ENCODE measurements around the gene KHDC4.
"Not testable (repeated sequence)": the region's sequence is repeated elsewhere in the genome, so short reads cannot be mapped to it uniquely, and the experiment has no call there.

The KHDC4 gene

DNA sequence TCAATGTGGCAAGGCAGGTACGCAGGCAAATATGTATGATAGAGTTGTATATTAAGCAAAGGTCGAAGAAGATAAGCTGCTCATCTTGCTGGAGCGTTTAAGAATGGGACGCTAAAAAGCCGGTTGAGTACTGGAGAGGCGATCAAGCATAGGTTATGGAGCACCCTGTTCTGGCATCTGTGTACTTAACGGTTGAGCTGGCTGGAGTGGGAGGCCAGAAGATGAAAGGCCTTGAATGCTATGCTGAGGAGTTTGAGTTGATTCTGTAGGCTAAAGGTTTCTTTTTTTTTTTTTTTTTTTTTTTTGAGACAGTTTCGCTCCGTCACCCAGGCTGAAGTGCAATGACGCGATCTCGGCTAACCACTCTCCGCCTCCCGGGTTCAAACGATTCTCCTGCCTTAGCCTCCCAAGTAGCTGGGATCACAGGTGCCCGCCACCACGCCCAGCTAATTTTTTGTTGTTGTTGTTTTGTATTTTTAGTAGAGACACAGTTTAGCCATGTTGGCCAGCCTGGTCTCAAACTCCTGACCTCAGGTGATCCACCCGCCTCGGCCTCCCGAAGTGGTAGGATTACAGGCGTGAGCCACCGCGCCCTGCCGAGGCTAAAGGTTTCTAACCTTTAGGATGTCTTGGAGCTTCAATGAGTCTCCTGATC is 850 bp upstream of the KHDC4 start:
- no peaks in the 10 kb centered on the region for H3K9me3 ChIP-seq (ENCODE audit: control insufficient read depth, low read length)
- no peak for DNase-seq (ENCODE audit: low read depth)
- H3K36me3 ChIP-seq (ENCODE audit: control insufficient read depth, insufficient read depth, low read length, severe bottlenecking): peaks cover 32% of the 10 kb centered on the region
- H3K9ac ChIP-seq (ENCODE audit: low read length): peak overlapping the region; percentile 100
- peaks cover 30% of the 10 kb centered on the region for H3K4me1 ChIP-seq (ENCODE audit: control insufficient read depth, insufficient read depth, low read length)
- H3K27me3 ChIP-seq (replicated peaks; ENCODE audit: control insufficient read depth, insufficient read depth, low read length): no peaks in the 10 kb centered on the region
- H3K4me3 ChIP-seq (ENCODE audit: low read length): peak overlapping the region; percentile 99

DNA sequence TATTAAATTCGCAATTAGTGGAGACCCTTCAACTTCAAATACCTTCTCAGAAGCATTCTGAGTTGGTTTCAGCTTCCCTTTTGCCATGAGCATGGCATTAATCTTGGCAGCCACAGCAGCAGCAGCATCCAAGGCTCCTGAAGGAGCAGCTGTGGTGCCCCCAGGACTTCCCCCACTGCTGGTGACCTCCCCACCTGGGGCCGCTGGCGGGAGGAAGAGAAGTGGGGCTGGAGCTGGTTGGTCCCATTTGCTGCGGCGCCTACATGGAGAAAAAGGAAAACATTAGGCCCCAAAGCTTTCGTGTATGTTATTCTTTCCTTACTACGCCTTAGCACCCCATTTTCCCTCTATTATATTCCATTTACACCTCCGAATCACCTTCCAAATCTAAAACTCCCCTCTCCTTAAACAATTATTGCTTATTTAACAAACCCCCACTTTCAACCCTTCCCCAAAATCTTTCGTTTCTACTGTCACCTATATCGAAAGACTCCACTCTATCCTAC is 569 bp downstream of the KHDC4 start:
- Histone ChIP-seq H3K36me3 (ENCODE audit: control insufficient read depth, insufficient read depth, low read length, severe bottlenecking) (peaks cover 45% of the 10 kb centered on the region), H3K27me3 (replicated peaks; ENCODE audit: control insufficient read depth, insufficient read depth, low read length) (no peaks in the 10 kb centered on the region), H3K4me1 (ENCODE audit: control insufficient read depth, insufficient read depth, low read length) (peaks cover 30% of the 10 kb centered on the region), H3K9me3 (ENCODE audit: control insufficient read depth, low read length) (no peaks in the 10 kb centered on the region), H3K4me3 (ENCODE audit: low read length) (peak overlapping the region; percentile 99), H3K9ac (ENCODE audit: low read length) (peak overlapping the region; percentile 100)
- peak; percentile 38 for DNase-seq (ENCODE audit: low read depth)

DNA sequence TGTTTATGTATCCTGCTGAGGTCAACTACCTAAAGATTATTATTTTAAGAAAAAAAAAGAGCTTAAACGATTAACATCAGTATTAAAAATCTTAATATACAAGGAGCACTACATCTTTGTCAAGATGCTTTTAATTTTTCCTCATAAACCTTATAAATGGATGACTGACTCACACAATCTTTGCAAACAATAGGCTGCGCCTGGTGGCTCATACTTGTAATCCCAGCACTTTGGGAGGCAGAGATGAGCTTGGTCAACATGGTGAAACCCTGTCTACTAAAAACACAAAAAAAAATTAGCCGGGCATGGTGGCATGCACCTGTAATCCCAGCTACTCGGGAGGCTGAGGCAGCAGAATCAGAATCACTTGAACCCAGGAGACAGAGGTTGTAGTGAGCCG is 1.7 kb downstream of the KHDC4 start:
- Histone ChIP-seq H3K4me3 (ENCODE audit: low read length) (peak overlapping the region; percentile 99), H3K36me3 (ENCODE audit: control insufficient read depth, insufficient read depth, low read length, severe bottlenecking) (peaks cover 56% of the 10 kb centered on the region), H3K9me3 (ENCODE audit: control insufficient read depth, low read length) (no peaks in the 10 kb centered on the region)

DNA sequence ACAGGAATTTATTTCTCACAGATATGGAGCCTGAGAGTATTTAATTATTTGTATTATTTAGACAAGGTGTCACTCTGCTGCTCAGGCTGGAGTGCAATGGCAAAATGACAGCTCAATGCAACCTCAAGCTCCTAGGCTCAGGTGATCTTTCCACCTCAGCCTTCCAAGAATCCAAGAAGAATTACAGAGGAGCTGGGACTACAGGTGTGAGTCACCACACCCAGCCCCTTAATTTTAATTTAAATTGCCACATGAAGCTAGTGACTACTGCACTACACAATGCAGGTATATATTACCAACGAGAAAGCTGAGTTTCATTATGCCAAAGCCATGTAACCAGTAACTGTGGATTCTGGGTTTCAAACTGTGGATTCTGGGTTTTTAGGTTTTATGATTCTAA is 2.1 kb downstream of the KHDC4 start:
- Histone ChIP-seq H3K4me3 (ENCODE audit: low read length) (peak overlapping the region; percentile 99), H3K9ac (ENCODE audit: low read length) (peak overlapping the region; percentile 100)

More for the DNA sequence above, 1.7 kb downstream of the KHDC4 start:
- peak overlapping the region; percentile 100 for H3K9ac ChIP-seq (ENCODE audit: low read length)
- no peaks in the 10 kb centered on the region for H3K27me3 ChIP-seq (replicated peaks; ENCODE audit: control insufficient read depth, insufficient read depth, low read length)
- no peak for DNase-seq (ENCODE audit: low read depth)
- peaks cover 30% of the 10 kb centered on the region for H3K4me1 ChIP-seq (ENCODE audit: control insufficient read depth, insufficient read depth, low read length)

DNA sequence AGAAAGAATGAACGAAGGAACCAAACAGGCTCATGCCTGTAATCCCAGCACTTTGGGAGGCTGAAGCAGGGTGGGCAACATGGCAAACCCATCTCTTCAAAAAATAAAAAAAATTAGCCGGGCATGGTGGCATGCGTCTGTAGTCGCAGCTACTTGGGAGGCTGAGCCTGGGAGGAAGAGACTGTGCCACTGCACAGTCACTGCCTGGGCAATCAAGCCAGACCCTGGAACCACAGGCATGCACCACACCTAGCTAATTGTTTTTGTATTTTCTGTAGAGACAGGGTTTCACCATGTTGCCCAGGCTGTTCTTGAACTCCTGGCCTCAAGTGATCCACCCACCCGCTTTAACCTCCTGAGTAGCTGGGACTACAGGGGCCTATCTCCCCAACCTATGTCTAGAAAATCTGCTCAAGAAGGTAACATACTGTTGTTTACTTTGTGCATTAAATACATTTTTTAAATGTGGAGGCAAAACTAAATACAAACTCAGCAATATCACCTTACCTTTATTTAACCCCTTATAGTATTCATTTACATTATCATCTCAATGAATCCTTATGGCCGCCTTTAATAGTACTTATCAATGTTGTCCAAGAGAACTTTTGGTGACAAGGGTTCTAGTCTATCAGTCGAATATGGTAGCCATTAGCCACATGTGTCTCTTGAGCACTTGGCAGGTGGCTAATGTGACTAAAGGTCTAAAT is 2.7 kb downstream of the KHDC4 start:
- DNase-seq (ENCODE audit: low read depth): no peak
- Histone ChIP-seq H3K27me3 (replicated peaks; ENCODE audit: control insufficient read depth, insufficient read depth, low read length) (no peaks in the 10 kb centered on the region), H3K4me1 (ENCODE audit: control insufficient read depth, insufficient read depth, low read length) (peaks cover 30% of the 10 kb centered on the region), H3K4me3 (ENCODE audit: low read length) (peak overlapping the region; percentile 99), H3K9me3 (ENCODE audit: control insufficient read depth, low read length) (no peaks in the 10 kb centered on the region), H3K36me3 (ENCODE audit: control insufficient read depth, insufficient read depth, low read length, severe bottlenecking) (peaks cover 66% of the 10 kb centered on the region), H3K9ac (ENCODE audit: low read length) (peak overlapping the region; percentile 100)

More for the DNA sequence above, 2.1 kb downstream of the KHDC4 start:
- no peaks in the 10 kb centered on the region for H3K27me3 ChIP-seq (replicated peaks; ENCODE audit: control insufficient read depth, insufficient read depth, low read length)
- DNase-seq (ENCODE audit: low read depth): no peak
- peaks cover 60% of the 10 kb centered on the region for H3K36me3 ChIP-seq (ENCODE audit: control insufficient read depth, insufficient read depth, low read length, severe bottlenecking)
- H3K9me3 ChIP-seq (ENCODE audit: control insufficient read depth, low read length): no peaks in the 10 kb centered on the region
- H3K4me1 ChIP-seq (ENCODE audit: control insufficient read depth, insufficient read depth, low read length): peaks cover 30% of the 10 kb centered on the region

DNA sequence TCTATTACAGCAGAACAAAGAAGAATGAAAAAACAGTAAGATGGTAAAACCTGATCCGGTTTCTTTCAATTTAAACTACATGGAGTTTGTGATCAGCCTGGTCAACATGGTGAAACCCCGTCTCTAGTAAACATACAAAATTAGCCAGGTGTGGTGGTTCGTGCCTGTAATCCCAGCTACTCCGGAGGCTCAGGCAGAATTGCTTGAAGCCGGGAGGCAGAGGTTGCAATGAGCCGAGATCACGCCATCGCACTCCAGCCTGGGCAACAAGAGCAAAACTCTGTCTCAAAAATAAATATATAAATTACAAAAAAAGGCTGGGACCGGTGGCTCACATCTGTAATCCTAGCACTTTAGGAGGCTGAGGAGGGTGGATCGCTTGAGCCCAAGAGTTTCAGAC is 3.5 kb downstream of the KHDC4 start:
- peak overlapping the region; percentile 100 for H3K9ac ChIP-seq (ENCODE audit: low read length)
- H3K4me1 ChIP-seq (ENCODE audit: control insufficient read depth, insufficient read depth, low read length): peaks cover 30% of the 10 kb centered on the region
- peaks cover 74% of the 10 kb centered on the region for H3K36me3 ChIP-seq (ENCODE audit: control insufficient read depth, insufficient read depth, low read length, severe bottlenecking)
- H3K9me3 ChIP-seq (ENCODE audit: control insufficient read depth, low read length); DNase-seq (ENCODE audit: low read depth); H3K27me3 ChIP-seq (replicated peaks; ENCODE audit: control insufficient read depth, insufficient read depth, low read length): not testable (repeated sequence)
- H3K4me3 ChIP-seq (ENCODE audit: low read length): peak overlapping the region; percentile 99

DNA sequence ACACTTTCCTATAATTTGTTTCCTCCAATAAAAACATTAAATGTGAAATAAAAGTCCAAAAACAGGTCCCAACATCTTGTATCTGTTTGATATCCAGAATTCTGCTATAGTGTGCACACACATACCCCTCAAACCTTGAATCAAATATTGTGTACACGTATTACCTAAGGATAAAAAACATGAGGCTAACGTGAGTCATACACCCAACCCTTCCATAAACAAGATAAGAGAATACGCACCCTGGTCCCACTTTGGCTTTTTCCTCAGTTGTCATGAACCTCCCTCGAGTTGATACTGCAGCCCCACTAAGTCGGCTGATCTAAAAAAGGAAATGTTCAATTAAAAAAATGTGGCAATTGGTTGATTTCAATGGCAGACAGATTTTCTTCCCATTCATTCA is 5.2 kb downstream of the KHDC4 start:
- H3K36me3 ChIP-seq (ENCODE audit: control insufficient read depth, insufficient read depth, low read length, severe bottlenecking): peaks cover 89% of the 10 kb centered on the region
- DNase-seq (ENCODE audit: low read depth): no peak
- no peak overlapping the region for H3K9ac ChIP-seq (ENCODE audit: low read length)

DNA sequence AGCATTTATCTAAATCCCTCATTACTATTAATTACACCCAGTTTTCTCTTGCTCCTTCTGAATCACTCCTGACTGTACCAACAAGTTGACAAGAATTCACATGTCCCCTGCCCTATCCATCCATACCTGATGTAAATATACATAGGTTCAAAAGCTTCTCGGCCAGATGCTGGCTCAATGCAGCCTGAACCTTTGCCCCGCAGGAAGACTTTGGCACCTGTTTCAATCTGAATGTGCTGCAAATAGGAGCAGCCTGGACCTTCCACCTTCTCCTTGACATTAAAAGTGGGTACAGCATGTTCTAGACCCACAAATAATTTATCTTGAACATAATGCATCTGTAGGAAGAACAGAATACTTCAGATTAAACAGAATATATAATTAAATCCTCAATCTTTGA is 8.7 kb downstream of the KHDC4 start:
- H3K9me3 ChIP-seq (ENCODE audit: control insufficient read depth, low read length): no peaks in the 10 kb centered on the region
- H3K9ac ChIP-seq (ENCODE audit: low read length): no peak overlapping the region
- no peak for DNase-seq (ENCODE audit: low read depth)
- no peak overlapping the region for H3K4me3 ChIP-seq (ENCODE audit: low read length)
- H3K4me1 ChIP-seq (ENCODE audit: control insufficient read depth, insufficient read depth, low read length): peaks cover 4% of the 10 kb centered on the region
- no peaks in the 10 kb centered on the region for H3K27me3 ChIP-seq (replicated peaks; ENCODE audit: control insufficient read depth, insufficient read depth, low read length)
- H3K36me3 ChIP-seq (ENCODE audit: control insufficient read depth, insufficient read depth, low read length, severe bottlenecking): peaks cover 98% of the 10 kb centered on the region

More for the DNA sequence above, 5.2 kb downstream of the KHDC4 start:
- H3K27me3 ChIP-seq (replicated peaks; ENCODE audit: control insufficient read depth, insufficient read depth, low read length): no peaks in the 10 kb centered on the region
- no peaks in the 10 kb centered on the region for H3K9me3 ChIP-seq (ENCODE audit: control insufficient read depth, low read length)
- H3K4me1 ChIP-seq (ENCODE audit: control insufficient read depth, insufficient read depth, low read length): peaks cover 30% of the 10 kb centered on the region
- H3K4me3 ChIP-seq (ENCODE audit: low read length): no peak overlapping the region

DNA sequence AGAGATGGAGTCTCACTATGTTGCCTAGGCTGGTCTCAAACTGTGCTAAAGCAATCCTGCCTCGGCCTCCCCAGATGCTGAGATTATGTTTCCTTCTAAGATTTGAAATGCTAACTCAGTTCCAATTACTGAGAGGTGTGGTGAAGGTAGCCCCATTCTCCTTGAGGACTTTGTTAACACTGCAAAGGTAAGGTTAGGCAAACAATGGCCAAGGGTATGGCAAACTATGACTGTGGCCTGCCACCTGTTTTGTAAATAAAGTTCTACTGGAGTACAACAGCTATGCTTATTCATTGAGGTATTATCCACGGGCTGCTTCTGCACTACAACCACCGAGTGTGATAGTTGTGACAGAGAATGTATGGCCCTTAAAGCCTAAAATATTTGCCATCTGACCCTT is 13.5 kb downstream of the KHDC4 start:
- DNase-seq (ENCODE audit: low read depth): no peak
- Histone ChIP-seq H3K36me3 (ENCODE audit: control insufficient read depth, insufficient read depth, low read length, severe bottlenecking) (peaks cover 96% of the 10 kb centered on the region), H3K27me3 (replicated peaks; ENCODE audit: control insufficient read depth, insufficient read depth, low read length) (no peaks in the 10 kb centered on the region), H3K9me3 (ENCODE audit: control insufficient read depth, low read length) (no peaks in the 10 kb centered on the region), H3K4me3 (ENCODE audit: low read length) (no peak overlapping the region), H3K4me1 (ENCODE audit: control insufficient read depth, insufficient read depth, low read length) (no peaks in the 10 kb centered on the region), H3K9ac (ENCODE audit: low read length) (no peak overlapping the region)

DNA sequence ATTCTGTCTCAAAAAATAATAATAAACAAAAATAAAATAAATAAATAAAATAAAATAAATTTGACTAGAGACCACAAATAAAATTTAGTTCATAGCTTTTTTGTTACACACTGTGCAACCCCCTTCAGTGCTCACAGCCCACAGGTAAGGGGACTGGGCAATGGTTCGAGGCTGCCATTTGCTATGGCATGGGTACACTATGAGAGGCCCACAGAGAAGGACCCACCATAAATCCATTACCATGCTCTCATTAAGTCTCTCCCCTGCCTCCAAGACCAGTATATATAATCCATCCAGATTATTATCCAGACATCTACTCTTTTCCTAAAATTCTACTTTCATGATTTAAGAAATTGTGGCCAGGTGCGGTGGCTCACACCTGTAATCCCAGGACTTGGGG is 14.4 kb downstream of the KHDC4 start:
- no peaks in the 10 kb centered on the region for H3K9me3 ChIP-seq (ENCODE audit: control insufficient read depth, low read length)
- no peaks in the 10 kb centered on the region for H3K4me1 ChIP-seq (ENCODE audit: control insufficient read depth, insufficient read depth, low read length)
- no peaks in the 10 kb centered on the region for H3K27me3 ChIP-seq (replicated peaks; ENCODE audit: control insufficient read depth, insufficient read depth, low read length)
- DNase-seq (ENCODE audit: low read depth): no peak
- H3K9ac ChIP-seq (ENCODE audit: low read length): no peak overlapping the region
- no peak overlapping the region for H3K4me3 ChIP-seq (ENCODE audit: low read length)
- H3K36me3 ChIP-seq (ENCODE audit: control insufficient read depth, insufficient read depth, low read length, severe bottlenecking): peaks cover 96% of the 10 kb centered on the region

DNA sequence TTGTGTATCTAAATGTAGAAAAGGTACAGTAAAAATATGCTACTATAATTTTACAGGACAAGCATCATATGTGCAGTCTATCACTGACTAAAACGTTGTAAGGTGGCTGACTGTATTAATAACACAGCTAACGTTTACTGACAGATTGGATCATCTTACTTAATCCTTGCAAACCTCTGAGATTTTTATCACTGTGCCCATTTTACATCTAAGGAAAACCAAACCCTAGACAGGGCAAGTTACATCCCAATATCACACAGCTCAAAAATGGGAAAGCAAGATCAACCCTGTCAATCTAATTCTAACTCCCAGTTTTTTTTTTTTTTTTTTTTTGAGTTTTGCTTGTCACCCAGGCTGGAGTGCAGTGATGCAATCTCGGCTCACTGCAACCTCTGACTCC is 15.6 kb downstream of the KHDC4 start:
- Histone ChIP-seq H3K9ac (ENCODE audit: low read length) (no peak overlapping the region), H3K27me3 (replicated peaks; ENCODE audit: control insufficient read depth, insufficient read depth, low read length) (no peaks in the 10 kb centered on the region), H3K36me3 (ENCODE audit: control insufficient read depth, insufficient read depth, low read length, severe bottlenecking) (peaks cover 97% of the 10 kb centered on the region), H3K4me1 (ENCODE audit: control insufficient read depth, insufficient read depth, low read length) (no peaks in the 10 kb centered on the region), H3K9me3 (ENCODE audit: control insufficient read depth, low read length) (no peaks in the 10 kb centered on the region), H3K4me3 (ENCODE audit: low read length) (no peak overlapping the region)
- DNase-seq (ENCODE audit: low read depth): no peak

Measured in adipocyte (in vitro differentiated cells).